GM19455 (cell line): Measurements from ENCODE around the gene TBC1D9B.
A peak's percentile ranks its signal among the peaks of the same experiment; 100 is the strongest.

Source experiments
- ATAC-seq: cut with Tn5 transposase; IDR thresholded peaks from one replicate; pipeline ENCODE4 v1.9.1; 2021; ENCODE audit not compliant: unreplicated experiment

TBC1D9B gene

DNA sequence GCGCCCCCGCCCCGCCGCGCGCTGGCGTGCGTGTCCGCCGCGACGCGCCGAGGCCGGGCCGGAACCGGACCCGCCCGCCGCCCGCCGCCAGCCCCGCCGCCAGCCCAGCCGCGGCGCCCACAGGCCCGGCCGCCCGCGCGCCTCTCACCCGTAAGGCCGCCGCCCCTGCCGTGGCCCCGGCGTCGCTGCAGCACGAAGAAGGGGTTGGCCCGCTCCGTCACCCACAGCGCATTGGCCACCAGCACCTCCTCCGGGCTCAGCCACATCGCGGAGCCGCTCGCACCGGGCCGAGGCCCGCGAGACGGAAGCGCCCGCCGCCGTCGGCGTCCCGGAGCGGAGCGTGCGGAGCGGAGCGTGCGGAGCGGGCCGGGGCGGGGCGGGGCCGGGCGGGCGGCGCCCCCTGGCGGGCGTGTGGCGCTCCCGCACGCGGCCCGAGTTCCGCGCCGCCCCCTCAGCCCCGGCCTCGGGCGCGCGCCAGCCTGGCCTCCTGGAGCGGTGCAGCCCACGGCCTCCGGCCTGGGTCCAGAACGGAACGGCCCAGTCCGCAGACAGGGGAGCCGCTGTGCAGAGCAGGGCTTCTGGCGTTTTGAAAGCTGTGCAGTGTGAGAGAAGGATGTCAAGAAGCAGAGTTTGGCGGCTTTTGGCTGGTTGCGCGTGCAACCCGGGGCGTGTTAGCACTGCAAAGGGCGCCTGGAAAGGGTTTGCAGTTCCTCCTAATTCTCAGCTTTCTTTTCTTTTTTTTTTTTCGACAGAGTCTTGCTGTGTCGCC is at the start of gene TBC1D9B:
Gene TBC1D9B (minus strand): TSS at position 342 of the 769 bp plus-strand sequence. CDS start 76 bp downstream, at position 266.
- ATAC-seq, result peak; percentile 80

DNA sequence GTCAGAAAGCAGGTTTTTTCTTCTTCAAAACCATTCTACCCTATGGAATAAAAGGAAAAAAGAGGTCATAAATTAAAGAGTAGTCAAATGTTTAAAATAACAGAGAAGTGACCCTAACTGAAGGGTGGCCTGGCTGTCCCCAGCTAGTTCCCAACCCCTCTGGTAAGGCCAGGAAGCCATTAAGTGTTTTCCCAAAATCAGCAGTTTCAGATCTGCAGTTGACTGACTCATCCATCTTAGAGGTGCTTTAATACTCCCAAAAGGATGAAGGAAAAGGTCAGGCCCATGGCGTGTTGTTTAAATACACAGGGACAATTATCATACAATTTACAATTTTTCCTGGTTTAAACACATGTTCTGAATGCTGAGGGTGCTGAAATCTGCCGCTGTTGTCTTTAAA is 47.9 kb upstream of the TBC1D9B start:
- ATAC-seq, result no peak

DNA sequence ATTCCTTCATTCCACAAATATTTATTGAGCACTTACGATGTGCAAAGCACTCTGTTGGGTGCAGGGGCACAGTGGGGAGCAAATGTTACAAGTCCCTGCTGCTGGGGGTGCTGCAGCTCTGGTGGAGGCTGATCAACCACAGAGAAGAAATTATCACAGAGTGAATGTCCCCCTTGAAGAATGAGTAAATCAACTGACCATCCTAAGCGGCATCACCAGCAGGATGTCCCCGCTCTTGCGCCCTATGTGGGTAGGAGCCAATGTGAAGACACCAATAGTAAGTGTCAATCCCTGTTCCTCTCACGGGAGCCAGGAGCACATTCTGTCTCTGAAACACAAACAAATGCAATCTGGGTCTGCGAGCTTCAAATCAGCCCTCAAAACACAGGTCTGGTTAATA is 47.4 kb upstream of the TBC1D9B start:
- no peak for ATAC-seq

DNA sequence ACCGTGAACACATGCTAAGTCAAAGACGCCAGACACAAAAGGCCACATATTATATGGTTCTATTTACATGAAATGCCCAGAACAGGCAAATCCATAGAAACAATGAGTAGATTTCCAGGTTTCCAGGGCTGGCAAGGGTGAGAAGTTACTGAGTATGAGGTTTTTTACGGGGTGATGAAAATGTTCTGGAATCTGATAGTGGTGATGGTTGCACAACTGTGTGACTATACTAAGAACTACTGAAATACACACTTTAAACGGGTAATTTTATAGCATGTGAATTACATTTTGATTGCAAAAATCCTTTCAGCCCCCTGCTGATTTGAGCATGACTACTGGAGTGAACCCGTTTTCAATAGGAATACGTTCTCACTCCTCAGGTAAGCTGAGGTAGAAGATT is 46.7 kb upstream of the TBC1D9B start:
- no peak for ATAC-seq

DNA sequence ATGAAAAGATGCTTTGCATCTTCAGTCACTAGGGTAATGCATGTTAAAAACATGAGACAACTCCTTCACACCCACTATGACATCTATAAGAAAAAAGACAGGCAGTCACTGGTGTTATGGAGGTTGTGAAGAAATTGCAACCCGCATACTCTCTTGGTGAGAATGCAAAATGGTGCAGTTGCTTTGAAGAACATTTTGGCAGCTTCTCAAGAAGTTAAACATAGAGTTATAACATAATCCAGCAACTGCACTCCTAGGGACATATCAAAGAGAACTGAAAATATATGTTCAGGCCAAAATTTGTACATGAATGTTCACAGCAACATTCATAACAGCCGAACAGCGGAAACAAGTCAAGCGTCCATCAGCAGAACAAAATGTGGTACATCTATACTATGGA is 46.3 kb upstream of the TBC1D9B start:
- ATAC-seq, result no peak

DNA sequence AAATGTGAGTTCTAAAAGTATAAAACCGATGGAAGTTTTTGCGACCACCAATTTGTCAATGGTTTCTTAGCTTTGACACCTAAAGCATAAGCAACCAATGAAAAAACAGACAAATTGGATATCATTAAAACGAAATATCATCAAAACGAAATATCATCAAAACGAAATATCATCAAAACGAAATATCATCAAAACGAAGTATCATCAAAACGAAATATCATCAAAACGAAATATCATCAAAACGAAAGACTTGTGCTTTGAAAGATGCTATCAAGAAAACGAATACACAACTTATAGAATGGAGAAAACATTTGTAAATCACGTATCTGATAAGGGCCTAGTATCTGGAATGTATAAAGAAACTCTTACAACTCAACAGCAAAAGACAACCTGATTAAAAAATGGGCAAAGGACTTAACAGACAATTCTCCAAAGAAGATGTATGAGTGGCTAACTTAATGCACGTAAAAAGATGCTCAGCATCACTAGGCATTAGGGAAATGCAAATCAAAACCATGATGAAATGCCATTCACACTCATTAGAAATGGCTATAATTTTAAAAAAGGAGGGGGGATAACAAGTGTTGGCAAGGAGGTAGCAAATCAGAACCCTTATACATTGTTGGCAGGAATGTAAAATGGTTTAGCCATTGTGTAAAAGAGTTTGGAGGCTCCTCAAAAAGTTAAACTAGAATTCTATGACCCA is 29.4 kb upstream of the TBC1D9B start:
- ATAC-seq, result no peak

DNA sequence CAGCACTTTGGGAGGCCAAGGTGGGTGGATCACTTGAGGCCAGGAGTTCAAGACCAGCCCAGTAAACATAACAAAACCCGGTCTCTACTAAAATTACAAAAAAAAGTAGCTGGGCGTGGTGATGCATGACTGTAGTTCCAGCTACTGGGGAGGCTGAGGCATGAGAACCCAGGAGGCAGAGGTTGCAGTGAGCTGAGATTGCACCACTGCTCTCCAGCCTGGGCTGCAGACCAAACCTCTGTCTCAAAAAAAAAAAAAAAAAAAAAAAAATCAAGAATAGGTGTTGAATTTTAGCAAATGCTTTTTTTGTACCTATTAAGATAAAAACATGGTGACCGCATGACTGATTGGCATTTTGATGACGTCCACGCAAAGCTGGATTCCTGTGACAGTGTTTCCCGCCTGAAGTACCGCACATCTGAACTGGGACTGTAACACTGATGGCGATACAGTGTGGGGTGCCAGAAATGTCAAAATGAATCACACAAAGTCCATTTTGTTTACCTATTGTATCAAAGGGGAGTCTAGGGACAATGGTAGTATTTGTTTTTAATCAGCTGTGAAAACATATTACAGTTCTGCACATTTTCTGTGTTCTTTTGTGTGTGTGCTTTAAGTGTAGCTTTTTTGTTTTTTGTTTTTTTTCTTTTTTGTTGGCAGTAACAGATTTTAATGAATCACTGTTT is 23.2 kb upstream of the TBC1D9B start:
- no peak for ATAC-seq

DNA sequence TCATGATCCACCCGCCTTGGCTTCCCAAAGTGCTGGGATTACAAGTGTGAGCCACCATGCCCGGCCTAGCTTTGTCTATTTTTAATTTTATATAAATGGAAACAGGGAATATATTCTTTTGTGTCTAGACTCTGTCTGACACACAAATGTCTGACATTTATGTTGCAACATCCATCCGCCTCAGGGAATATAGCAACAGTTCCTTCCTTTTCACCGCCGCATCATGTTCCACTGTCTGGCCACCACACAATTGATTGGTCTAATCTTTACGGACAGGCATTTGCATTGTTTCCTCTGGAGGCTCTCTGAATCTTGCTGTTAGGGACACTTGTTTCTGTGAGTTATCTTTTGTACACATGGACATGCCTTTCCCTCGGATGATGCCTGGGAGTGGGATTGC is 20.1 kb upstream of the TBC1D9B start:
- no peak for ATAC-seq

DNA sequence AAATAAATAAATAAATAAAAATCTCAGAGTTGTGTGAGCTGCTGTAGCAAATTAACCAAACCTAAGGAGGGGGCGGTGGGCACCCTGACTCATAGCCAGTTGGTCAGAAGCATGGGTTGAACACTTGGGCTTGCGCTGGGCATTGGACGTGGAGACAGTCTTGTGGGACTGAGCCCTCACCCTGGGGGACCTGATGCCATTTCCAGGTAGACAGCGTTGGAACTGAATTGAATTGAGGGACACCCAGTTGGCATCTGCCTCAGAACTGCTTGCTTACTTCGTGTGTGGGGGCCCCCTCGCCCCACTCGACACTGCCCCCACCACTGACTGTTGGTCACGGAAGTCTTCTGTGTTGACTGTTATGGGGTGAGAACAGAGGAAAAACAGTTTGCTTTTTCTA is 19.0 kb upstream of the TBC1D9B start:
- ATAC-seq, result no peak

DNA sequence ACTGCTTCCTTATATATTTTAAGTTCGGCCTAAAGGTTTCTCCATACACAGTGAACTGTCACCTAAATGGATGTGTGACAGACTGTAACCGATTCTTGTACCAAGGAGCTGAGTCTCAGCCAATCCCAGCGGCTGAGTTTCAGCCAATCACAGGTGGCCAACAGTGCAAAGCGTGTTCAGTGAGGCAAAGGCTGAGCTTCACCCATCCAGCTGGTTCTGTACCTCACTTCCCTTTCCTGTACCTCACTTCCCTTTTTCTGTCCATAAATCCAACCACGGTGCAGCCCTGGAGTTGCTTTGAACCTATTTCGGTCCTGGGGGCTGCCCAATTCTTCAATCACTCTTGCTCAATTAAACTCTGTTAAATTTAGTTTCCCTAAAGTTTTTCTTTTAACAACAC is 15.7 kb upstream of the TBC1D9B start:
- ATAC-seq, result no peak

DNA sequence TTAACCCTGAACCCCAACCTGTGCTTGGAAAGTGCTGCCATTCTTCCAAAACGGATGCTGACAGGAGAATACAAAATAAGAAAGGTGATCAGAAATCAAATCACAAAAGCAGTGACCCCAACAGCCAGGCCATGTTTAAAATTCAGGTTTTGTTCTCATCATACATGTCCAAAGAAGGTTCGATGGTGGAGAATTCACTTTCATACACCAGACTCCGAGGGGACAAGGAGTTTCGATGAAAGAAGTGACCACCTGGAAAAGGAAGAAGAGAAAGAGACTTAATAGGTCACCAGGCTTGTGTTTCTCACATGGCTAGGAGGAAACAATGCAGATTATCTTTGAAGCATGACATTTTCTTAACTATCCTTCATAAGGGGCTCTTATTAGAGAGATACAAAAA is 12.5 kb upstream of the TBC1D9B start:
- no peak for ATAC-seq

DNA sequence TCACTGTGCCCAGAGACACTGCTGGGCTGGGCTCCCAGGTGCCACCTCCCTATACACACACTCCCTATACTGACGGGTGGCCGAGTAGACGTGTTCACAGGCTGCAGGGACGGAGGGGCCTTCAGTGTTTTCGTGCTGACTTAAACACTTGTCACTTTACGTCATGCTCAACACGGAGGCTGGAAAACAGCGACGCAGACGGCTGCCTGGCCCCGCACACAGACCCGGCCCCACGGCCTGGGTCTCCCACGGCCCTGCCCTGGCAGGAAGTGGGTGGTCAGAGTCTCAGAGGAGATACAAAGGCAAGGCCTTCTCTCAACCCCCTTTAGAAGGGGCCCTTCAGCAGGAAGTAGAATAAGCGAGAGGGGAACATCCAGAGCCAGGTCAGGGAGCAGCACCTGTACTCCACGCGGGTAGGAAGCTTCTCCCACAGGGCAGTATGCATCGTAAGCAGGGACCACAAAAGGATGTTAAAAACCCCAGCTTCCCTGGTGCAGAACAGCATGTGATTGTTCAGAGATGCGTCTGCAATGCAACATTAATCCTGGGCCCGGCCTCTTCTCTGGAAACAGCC is 11.9 kb upstream of the TBC1D9B start:
- no peak for ATAC-seq

DNA sequence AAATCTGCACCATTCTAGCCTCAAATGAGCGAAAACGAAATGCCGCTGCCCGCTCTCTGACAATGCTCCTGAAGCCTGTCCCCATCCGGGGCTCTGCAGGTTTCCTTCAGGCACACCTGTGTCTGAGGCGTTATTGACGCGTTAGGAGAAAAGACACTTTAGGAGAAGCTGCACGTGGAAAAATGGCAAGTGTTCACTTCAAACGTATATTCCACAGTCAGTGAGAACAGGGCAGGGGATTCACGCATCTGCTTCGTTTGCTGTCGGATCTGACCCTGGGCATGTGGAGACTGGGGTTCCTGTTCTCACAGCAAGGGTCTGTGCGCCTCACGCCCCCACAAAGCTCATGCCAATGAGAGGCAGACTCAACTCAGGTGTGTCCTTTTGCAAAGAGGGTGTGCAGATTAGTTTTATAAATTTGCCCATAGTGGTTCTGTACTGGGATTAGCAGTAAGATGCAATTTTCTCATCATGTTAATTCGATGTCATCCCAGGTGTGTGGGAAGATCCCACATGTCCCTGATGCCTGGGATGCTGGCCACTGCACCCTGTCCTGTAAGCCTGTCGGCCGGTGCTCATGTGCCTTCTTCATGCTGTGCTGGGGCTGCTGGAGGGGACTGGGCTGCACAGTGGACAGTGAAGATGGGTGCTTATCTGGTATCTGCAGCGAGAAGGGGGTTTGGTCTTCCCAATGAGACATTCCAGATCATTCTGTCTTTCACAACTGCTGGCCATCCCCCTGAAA is 11.2 kb upstream of the TBC1D9B start:
- no peak for ATAC-seq

DNA sequence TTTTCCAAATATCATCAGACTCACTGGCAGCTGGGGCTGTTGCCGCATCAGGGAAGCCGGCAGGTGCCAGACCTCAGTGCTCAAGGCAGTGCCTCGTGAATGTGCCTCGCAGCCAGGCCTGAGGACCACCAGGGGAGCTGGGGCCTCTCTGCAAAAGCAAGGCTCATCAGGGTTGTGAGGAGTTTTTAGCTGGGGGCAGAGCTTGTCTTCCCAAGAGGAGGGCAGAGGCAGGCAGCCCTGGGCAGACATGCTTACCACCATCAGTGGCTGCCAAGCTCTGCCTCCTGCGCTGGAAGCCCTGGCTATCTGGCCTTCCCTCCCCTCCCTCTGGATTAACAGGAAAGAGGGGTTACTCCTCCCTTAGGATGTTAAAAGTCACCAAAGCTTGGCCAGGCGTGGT is 8.8 kb upstream of the TBC1D9B start:
- no peak for ATAC-seq

DNA sequence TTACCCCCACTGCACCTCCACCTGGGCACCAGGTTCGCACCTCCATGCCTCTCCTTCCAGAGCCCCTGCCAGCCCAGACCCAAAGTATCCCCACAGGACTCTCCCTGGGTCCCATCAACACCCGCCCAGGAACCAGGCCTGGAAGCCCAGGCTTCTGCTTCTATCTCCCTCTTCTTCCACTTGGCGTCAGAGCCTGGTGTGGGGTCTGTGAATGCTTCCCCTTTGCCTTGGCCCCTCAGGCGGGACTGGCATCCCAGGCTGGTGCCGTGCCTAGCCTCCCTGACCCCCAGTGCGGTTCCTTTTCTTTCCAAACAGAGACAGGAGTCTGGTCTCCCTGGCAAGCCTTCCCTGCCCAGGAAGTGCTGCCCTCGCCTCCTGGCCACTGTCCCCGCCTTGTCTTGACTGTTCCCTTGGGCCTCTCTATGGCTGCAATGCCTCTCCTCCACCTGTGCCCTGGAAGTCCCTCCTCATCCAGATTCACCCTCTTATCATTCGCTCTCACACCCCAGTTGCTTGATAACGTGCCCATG is 7.8 kb upstream of the TBC1D9B start:
- no peak for ATAC-seq

DNA sequence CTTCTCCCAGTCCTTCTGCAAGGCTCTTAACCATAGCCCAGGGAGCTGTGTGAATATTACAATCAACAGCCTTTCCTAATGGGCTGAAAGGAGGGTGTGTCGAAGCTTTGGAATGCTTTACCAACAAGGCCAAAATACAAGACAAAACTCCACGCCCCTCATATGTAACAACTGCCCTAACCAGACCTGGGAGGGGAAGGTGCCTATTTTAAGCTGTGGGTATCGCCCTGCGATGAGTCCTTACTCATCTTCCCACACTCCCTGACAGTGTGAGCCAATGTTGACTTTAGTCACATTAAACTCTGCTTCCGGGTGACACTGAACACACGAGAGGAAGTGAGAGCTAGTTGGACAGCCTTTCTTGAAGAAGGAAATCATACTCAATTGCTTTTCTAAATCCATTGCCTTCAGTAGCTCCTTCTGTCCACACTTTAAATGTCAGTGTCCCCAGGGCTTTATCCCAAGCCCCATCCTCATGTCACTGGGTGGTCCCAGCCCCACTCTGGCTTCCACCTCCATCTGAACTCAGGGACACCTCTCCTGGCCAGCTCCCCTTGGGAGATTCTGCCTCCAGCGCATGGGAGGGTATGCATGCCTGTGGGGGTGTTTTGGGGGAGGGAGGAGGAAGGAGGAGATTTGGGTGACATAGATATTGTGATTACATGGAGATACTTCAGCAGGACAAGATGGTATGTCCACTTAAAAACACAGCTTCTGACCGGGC is 6.5 kb upstream of the TBC1D9B start:
- ATAC-seq, result no peak

DNA sequence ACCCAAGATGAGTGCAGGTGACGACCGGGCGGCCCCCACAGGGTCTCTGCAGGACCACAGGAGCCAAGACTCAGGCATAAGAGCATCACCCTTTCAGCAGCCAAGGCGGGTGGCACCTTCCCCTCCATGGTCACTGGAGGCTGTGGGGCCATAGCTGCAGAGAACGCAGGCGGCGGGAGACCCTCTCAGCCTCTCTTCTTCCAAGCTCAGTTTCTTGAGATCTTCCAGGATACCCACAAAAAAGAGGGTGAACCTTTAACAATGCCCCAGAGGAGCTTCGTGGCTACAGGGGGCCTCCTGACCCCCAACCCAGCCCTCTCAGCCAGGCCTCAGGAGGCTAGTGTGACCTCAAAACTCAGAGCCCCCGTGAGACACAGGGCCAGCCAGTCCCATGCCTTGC is 5.8 kb upstream of the TBC1D9B start:
- ATAC-seq, result no peak

DNA sequence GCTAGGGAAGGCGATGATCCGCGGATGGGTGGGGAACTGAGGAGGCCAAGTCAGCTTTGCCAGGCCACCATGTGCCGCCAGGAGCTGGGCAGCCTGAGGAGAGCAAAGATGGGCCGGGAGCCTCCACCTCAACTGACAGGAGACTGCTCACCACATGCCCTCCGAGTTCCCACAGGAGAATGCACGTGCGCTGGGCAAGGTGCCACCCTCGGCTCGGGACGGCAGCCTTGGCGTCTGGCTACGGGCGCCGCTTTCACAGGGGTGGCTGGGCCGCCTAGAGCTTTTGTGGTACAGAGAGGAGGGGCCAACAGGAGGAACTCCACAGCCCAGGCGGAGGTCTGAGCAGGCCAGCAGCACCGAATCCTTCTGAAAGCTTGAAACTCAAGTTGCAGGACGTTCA is 5.3 kb upstream of the TBC1D9B start:
- ATAC-seq, result no peak

DNA sequence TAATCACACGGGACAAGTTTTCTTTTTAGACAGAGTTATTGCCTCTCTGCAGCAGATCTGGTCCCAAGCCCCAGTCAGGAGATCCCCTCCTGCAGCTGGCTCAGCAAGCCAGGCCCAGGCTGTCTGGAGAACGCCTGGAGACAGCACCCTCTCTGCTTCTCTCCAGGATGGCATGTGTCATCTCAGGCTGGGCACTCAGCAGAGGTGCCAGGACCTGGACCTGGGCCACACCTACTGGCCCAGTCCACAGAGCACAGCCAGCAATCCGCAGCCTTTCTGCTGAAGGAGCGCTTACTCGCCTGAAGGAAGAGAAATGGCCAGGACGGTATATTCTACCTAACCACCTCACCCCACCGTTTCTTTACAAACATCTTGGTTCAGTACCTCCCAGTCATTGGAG is 4.7 kb upstream of the TBC1D9B start:
- no peak for ATAC-seq

DNA sequence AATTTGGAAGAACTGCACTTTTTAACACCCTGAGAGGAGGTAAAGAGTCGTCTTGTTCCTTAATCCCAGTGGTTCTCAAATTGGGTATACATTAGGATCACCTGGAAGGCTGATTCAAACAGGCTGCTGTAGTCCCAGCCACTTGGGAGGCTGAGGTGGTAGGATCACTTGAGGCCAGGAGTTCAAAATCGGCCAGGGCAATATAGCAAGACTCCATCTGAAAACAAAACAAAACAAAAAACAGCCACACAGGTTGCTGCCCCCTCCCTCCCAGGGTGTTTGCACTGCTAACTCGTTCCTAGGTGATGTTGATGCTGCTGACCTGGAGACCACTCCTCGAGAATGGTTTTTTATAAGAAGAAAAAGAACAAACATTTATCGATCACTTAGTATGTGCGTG is 1.5 kb upstream of the TBC1D9B start:
- ATAC-seq, result no peak
